SK-N-SH treated with all-trans-retinoic acid at 6 μM for 48 hours (cell line): ENCODE results near the gene ANKRD30A.
"Not testable (repeated sequence)": the region's sequence is repeated elsewhere in the genome, so short reads cannot be mapped to it uniquely, and the experiment has no call there.

Experiments used
- ATAC-seq: fragments of 200-7000 bp; cut with Tn5 transposase; 3 replicates; pipeline ENCODE4 v1.9.1; 2020; ENCODE audit warnings: mild to moderate bottlenecking, moderate library complexity
- ARNTL ChIP-seq: fragments of 450-650 bp; formaldehyde crosslinking; IDR thresholded peaks from 2 replicates; pipeline ENCODE4 v1.5.0; 2020; ENCODE audit warnings: low read depth, mild to moderate bottlenecking, moderate library complexity, borderline replicate concordance
- BACH2 ChIP-seq: fragments of 250-450 bp; sonication (Bioruptor Pico); IDR thresholded peaks from 2 replicates; pipeline ENCODE4 v1.9.0; 2021; ENCODE audit warnings: mild to moderate bottlenecking, borderline replicate concordance
- CSDC2 ChIP-seq: fragments of 250-450 bp; sonication (Bioruptor Pico); IDR thresholded peaks from 2 replicates; pipeline ENCODE4 v1.5.0; 2020; ENCODE audit warnings: mild to moderate bottlenecking, moderate library complexity
- CSRNP3 ChIP-seq: fragments of 250-450 bp; sonication (Bioruptor Pico); IDR thresholded peaks from 2 replicates; pipeline ENCODE4 v1.5.1; 2021; ENCODE audit warnings: mild to moderate bottlenecking, moderate library complexity
- ESRRG ChIP-seq: fragments of 250-450 bp; sonication (Bioruptor Pico); IDR thresholded peaks from 2 replicates; pipeline ENCODE4 v1.6.1; 2021; ENCODE audit warnings: mild to moderate bottlenecking
- GLIS3 ChIP-seq: fragments of 250-450 bp; sonication (Bioruptor Pico); IDR thresholded peaks from 2 replicates; pipeline ENCODE4 v1.5.0; 2020; ENCODE audit warnings: mild to moderate bottlenecking, moderate library complexity
- ISL1 ChIP-seq: fragments of 250-450 bp; sonication (Bioruptor Pico); IDR thresholded peaks from 2 replicates; pipeline ENCODE4 v2.1.2; 2022; ENCODE audit warnings: mild to moderate bottlenecking, moderate library complexity
- OSR1 ChIP-seq: fragments of 250-450 bp; sonication (Bioruptor Pico); IDR thresholded peaks from 2 replicates; pipeline ENCODE4 v1.8.0; 2022; ENCODE audit warnings: moderate library complexity, mild to moderate bottlenecking, inconsistent platforms
- PATZ1 ChIP-seq: fragments of 250-450 bp; sonication (Bioruptor Pico); IDR thresholded peaks from 2 replicates; pipeline ENCODE4 v1.8.0; 2020; ENCODE audit warnings: mild to moderate bottlenecking, moderate library complexity, borderline replicate concordance
- POU6F1 ChIP-seq: fragments of 250-450 bp; sonication (Bioruptor Pico); IDR thresholded peaks from 2 replicates; pipeline ENCODE4 v1.8.0; 2021; ENCODE audit warnings: low read depth, mild to moderate bottlenecking, moderate library complexity, borderline replicate concordance
- PPARA ChIP-seq: fragments of 250-450 bp; sonication (Bioruptor Pico); IDR thresholded peaks from 2 replicates; pipeline ENCODE4 v1.5.0; 2020; ENCODE audit warnings: mild to moderate bottlenecking, borderline replicate concordance
- RARB ChIP-seq: fragments of 250-450 bp; sonication (Bioruptor Pico); IDR thresholded peaks from 2 replicates; pipeline ENCODE4 v1.8.0; 2021; ENCODE audit warnings: mild to moderate bottlenecking, moderate library complexity
- SNAI2 ChIP-seq: fragments of 250-450 bp; sonication (Bioruptor Pico); IDR thresholded peaks from 2 replicates; pipeline ENCODE4 v1.5.0; 2020; ENCODE audit warnings: mild to moderate bottlenecking, moderate library complexity
- TCF4 ChIP-seq: fragments of 250-450 bp; sonication (Bioruptor Pico); IDR thresholded peaks from 2 replicates; pipeline ENCODE4 v1.8.0; 2021; ENCODE audit warnings: mild to moderate bottlenecking, moderate library complexity, borderline replicate concordance
- TOX ChIP-seq: fragments of 250-450 bp; sonication (Bioruptor Pico); IDR thresholded peaks from 2 replicates; pipeline ENCODE4 v1.8.0; 2021; ENCODE audit warnings: mild to moderate bottlenecking, moderate library complexity, borderline replicate concordance
- TSHZ2 ChIP-seq: fragments of 250-450 bp; sonication (Bioruptor Pico); IDR thresholded peaks from 2 replicates; pipeline ENCODE4 v1.5.0; 2020; ENCODE audit warnings: mild to moderate bottlenecking, moderate library complexity
- ZC3H10 ChIP-seq: fragments of 250-450 bp; sonication (Bioruptor Pico); IDR thresholded peaks from 2 replicates; pipeline ENCODE4 v1.5.1; 2021; ENCODE audit warnings: mild to moderate bottlenecking, moderate library complexity
- ZFP3 ChIP-seq: fragments of 250-450 bp; sonication (Bioruptor Pico); IDR thresholded peaks from 2 replicates; pipeline ENCODE4 v1.5.0; 2020; ENCODE audit warnings: mild to moderate bottlenecking, moderate library complexity
- ZFP30 ChIP-seq: fragments of 450-650 bp; formaldehyde crosslinking; IDR thresholded peaks from 2 replicates; pipeline ENCODE4 v1.5.0; 2022; ENCODE audit warnings: mild to moderate bottlenecking, moderate library complexity
- ZNF565 ChIP-seq: fragments of 450-650 bp; formaldehyde crosslinking; conservative IDR thresholded peaks from 2 replicates; pipeline ENCODE4 v1.5.0; 2020; ENCODE audit warnings: low read depth, mild to moderate bottlenecking, moderate library complexity
- ZNF70 ChIP-seq: fragments of 450-650 bp; formaldehyde crosslinking; IDR thresholded peaks from 2 replicates; pipeline ENCODE4 v1.5.0; 2020; ENCODE audit warnings: mild to moderate bottlenecking, moderate library complexity
- ZNF8 ChIP-seq: fragments of 450-650 bp; formaldehyde crosslinking; IDR thresholded peaks from 2 replicates; pipeline ENCODE4 v1.5.0; 2020; ENCODE audit warnings: mild to moderate bottlenecking, moderate library complexity
- TF ChIP-seq, protein P1 (sequence below): fragments of 250-450 bp; sonication (Bioruptor Pico); IDR thresholded peaks from 2 replicates; pipeline ENCODE4 v1.5.1; 2020; ENCODE audit warnings: low read depth, mild to moderate bottlenecking, moderate library complexity

The ANKRD30A gene

GRCh38 chr10:37384923-37385322 lies 259.5 kb downstream of the ANKRD30A start:
- TF ChIP-seq OSR1 (CRISPR knock-in tag) = no peak
- TF ChIP-seq ZNF8 (CRISPR knock-in tag) = no peak
- no peak for TF ChIP-seq ZNF565 (CRISPR knock-in tag)
- TF ChIP-seq ZC3H10 (CRISPR knock-in tag) = no peak
- no peak for TF ChIP-seq GLIS3 (CRISPR knock-in tag)
- no peak for TF ChIP-seq PATZ1 (CRISPR knock-in tag)
- no peak for TF ChIP-seq TSHZ2 (CRISPR knock-in tag)
- no peak for TF ChIP-seq ISL1 (CRISPR knock-in tag)
- no peak for TF ChIP-seq ZNF70 (CRISPR knock-in tag)
- no peak for TF ChIP-seq POU6F1
- TF ChIP-seq CSDC2 (CRISPR knock-in tag) = no peak
- TF ChIP-seq, protein P1, sequence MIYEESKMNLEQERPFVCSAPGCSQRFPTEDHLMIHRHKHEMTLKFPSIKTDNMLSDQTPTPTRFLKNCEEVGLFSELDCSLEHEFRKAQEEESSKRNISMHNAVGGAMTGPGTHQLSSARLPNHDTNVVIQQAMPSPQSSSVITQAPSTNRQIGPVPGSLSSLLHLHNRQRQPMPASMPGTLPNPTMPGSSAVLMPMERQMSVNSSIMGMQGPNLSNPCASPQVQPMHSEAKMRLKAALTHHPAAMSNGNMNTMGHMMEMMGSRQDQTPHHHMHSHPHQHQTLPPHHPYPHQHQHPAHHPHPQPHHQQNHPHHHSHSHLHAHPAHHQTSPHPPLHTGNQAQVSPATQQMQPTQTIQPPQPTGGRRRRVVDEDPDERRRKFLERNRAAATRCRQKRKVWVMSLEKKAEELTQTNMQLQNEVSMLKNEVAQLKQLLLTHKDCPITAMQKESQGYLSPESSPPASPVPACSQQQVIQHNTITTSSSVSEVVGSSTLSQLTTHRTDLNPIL (CRISPR knock-in tag) = no peak
- TF ChIP-seq ZFP3 (CRISPR knock-in tag) = no peak
- no peak for TF ChIP-seq ESRRG (CRISPR knock-in tag)
- no peak for TF ChIP-seq PPARA (CRISPR knock-in tag)
- TF ChIP-seq BACH2 (CRISPR knock-in tag) = no peak
- TF ChIP-seq ARNTL (CRISPR knock-in tag) = no peak
- TF ChIP-seq CSRNP3 (CRISPR knock-in tag) = no peak
- no peak for TF ChIP-seq SNAI2

GRCh38 chr10:37390926-37391325 lies 265.5 kb downstream of the ANKRD30A start:
- ATAC-seq = no peak
- TF ChIP-seq RARB (no peak), CSRNP3 (CRISPR knock-in tag) (no peak), TCF4 (no peak), TOX (no peak), ZNF70 (CRISPR knock-in tag) (no peak), ESRRG (CRISPR knock-in tag) (no peak), POU6F1 (no peak), PPARA (CRISPR knock-in tag) (no peak), OSR1 (CRISPR knock-in tag) (no peak), ISL1 (CRISPR knock-in tag) (no peak), ZFP3 (CRISPR knock-in tag) (no peak), ZC3H10 (CRISPR knock-in tag) (no peak), ARNTL (CRISPR knock-in tag) (no peak), PATZ1 (CRISPR knock-in tag) (no peak), ZFP30 (CRISPR knock-in tag) (no peak), GLIS3 (CRISPR knock-in tag) (no peak), ZNF565 (CRISPR knock-in tag) (no peak)
- TF ChIP-seq, protein P1 (CRISPR knock-in tag) = no peak

More at GRCh38 chr10:37384923-37385322, 259.5 kb downstream of the ANKRD30A start:
- no peak for ATAC-seq

- not testable (repeated sequence) for ATAC-seq
Measured at GRCh38 chr10:37400774-37401173, 275.4 kb downstream of the ANKRD30A start.
